GM10847 (cell line): ENCODE results near the gene EDRF1.

Experiments used
- POLR2A ChIP-seq: IDR thresholded peaks from 2 replicates; pipeline ENCODE4 v1.6.1; 2011; ENCODE audit not compliant: insufficient read length; ENCODE audit errors: extremely low read depth

The EDRF1 gene

DNA sequence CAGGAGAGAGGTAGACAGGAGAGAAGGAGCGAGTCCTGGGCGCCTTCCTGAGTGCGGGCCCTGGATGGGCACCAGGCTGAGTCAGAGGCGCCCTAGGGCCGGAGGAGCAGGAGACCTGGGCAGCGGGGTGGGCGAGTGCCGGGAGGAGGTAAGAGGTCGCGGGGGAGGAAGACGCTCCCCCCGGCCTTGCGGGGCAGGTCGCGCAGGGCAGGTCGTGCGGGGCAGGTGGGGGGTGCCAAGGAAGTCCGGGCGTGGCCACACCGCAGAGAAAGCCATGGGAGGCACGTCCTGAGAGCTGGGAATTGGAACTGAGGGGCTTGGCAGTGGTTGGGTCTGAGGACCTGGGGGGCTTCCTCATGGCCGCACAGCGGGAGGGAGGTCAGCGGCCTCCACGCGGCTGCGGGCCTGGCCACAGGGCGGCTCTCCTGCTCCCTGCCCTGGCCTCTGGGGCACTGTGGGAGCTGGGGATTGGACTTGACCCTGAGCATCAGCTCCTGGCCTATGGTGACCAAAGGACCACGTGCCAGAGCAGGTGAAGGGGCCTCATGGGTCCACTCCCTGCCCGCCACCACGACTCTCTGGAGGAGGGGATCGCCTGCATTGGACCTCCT, 55.2 kb downstream of the EDRF1 start:
- no peak for TF ChIP-seq POLR2A

DNA sequence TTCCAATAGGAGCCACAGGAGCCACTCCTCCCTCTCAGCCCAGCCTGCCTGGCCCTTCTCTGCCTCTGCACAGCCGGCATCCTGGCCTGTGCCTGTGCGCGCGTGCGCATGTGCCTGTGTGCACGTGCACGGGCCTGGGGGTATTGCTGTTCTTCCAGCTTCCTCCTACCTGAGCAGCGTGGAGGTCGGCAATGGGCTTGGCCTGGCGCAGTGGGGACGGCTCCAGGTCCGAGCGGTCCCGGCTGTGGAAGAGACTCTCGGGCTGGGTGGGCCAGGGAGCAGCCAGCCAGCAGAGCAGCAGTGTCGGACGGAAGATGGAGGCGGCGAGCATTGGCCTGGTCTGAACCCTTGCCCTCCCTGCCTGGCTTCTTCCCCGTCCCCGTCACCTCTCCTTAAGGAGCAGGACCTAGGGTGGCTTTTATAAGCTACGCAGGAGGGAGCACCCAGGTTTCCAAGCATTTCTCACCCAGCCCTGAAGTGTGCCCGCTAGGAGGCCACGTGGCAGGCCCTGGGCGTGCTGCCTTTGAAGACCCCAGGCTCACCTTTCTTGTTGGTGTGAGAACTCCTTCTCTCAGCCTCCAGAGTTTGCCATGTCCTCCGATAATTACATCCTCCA, 56.1 kb downstream of the EDRF1 start, which contains the start of gene MMP21:
Gene MMP21 (minus strand): TSS at position 331 of the 616 bp plus-strand sequence. CDS start 0 bp downstream, at position 331.
- no peak for TF ChIP-seq POLR2A

DNA sequence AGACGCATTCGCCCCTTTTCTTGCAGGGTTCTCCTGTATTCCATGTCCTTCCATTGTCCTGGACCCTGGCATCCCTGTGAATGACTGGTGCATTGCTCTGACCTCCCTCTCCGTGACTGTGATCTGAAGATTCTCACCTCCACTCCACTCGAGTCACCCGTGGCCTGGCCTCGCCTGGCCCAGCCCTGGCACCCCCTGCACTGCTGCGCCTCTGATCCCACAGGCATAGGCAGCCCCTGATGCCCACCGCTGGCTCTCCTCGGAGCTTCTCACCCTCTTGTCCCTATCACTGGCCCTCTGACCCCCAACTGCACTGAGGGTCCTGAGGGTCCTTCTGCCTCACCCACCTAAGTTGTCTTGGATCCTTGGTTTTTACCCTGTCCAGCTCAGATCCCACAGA, 58.3 kb downstream of the EDRF1 start:
- no peak for TF ChIP-seq POLR2A

DNA sequence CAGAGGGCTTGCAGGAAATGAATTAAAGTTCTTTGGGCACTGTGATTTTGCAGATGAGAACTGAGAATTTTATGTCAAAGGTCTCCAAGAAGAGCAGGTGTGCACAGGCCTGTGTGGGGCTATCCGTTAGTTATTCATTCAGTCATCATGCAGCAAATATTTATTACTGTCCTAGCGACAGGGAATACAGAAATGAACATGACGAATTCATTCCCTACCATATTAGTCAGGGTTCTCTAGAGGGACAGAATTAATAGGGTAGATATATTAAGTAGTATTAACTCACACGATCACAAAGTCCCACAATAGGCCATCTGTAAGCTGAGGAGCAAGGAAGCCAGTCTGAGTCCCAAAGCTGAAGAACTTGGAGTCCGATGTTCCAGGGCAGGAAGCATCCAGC, 59.0 kb downstream of the EDRF1 start:
- no peak for TF ChIP-seq POLR2A

DNA sequence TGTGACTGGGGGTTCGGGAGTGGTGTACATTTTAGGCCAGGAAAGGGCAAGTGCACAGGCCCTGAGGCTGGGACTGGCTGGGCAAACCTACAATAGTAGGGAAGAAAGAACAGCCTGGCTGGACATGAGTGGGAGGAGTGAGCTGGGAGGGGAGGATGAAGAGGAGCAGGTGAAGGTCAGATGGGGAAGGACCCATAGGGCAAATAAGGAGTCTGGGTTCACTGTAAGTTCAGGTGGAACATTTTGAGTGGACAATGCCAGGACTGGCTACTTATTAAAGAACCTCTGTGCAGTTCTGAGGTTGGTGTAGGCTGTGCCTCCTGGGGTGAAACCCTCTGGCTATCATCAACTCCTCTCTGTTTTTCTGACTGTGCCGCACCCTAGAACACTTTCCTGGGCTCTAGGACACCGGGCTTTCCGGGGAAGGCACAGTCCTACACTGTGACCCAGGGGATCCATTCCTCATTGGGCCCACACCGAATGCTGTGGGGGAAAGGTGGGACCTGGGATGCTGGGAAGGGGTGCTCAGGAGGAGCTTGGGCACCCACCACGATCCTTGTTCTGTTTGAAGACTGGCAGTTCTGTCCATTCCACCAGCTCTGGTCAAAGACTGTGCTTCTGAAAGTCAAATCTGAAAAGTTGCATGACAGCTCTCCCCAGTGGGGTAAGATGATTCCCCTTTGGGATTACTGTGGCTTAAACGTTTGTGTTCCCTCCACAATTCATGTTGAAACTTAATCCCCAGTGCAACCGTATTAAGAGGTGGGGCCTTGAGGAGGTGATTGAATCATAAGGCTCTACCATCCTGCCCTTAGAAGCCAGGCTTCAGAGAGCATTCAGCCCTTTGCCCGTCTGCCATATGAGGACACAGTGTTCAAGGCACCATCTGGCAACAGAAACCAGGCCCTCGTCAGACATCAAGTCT, 60.2 kb downstream of the EDRF1 start:
- TF ChIP-seq POLR2A, result no peak

DNA sequence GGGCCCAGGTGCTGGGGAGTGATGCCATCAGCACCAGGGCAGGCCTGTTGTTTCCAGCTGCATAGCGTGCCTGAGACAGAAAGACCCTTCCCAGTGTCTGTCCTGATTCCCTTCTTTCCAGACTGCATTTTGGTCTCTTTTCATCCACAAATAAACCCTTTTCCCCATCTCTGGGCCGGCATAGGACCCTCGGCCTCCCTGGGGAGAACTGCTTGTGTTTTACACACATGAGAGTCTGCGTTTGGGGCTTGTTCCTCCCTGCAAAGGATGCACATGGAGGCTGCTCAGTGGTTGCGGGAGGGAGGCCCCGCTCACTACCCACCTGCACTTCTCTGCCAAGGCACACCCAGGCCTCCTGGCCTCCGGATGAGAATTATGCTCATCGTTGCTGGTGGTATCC, 61.9 kb downstream of the EDRF1 start:
- TF ChIP-seq POLR2A, result no peak

DNA sequence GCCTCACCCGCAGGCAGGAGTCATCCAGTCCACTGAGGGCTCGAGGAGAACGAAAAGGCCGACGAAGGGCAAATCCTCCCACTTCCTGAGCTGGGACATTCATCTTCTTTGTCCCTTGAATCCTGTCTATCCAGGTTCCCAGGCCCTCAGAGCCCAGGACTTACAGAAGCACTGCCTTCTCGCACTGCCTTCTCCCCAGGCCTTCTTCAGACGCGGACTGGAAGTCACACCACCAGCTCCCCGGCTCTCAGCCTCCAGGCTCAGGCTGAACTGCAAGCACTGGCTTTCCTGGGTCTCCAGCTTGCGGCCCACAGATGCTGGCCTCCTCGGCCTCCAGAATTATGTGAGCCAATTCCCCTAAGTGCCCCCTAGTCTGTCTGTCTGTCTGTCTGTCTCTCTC, 62.5 kb downstream of the EDRF1 start:
- TF ChIP-seq POLR2A, result no peak

DNA sequence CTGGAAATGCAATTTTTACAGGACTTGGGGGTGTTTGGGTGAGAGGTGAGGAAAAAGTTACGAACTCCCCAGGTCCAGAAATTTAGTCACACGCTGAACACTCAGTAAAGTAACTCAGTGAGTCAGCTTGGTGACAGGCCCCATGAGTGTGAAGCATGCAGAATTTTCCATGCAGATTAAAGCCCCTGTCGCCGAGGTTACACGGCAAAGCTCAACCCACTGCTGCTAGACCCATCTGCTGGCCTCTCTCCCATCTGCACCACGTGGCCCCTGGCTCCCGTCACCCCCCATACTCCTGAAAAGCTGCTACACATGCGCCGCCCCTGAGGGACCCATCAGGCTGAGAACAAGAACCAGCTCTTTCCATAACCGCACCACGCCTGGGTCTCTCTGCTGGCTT, 63.1 kb downstream of the EDRF1 start:
- TF ChIP-seq POLR2A, result no peak

DNA sequence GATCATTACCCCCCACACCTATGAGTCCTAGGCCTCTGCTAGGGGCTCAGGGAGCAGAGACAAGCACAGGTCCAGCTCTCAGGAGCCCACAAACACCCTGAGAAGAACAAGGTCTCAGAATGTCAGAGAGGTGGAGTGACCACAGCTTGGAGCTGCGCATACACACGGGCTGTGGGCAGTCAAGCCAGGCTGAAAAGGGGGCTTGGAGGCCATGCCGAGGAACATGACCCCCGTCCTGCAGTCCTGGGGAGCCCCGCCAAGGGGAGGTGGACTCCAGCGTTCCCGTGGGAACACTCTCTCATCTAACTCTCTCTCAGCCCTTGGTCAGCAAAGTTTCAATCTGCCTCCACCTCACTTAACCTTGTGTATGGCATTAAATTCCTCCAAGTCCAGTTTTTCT, 63.9 kb downstream of the EDRF1 start:
- TF ChIP-seq POLR2A, result no peak

DNA sequence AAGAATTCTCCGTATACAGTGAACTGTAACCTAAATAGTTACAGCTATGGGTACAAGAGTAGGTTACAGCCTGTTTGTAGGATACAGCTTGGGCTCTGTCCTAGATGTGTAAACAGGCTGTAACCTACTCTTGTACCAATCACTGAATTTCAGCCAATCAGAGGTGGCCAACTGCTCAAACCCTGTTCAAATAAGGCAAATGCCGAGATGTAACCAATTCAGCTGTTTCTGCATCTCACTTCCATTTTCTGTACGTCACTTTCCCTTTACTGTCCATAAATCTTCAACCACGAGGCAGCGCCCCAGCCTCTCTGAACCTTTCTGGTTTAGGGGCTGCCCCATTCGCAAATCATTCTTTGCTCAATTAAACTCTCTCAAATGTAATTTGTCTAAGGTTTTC, 64.4 kb downstream of the EDRF1 start:
- no peak for TF ChIP-seq POLR2A

DNA sequence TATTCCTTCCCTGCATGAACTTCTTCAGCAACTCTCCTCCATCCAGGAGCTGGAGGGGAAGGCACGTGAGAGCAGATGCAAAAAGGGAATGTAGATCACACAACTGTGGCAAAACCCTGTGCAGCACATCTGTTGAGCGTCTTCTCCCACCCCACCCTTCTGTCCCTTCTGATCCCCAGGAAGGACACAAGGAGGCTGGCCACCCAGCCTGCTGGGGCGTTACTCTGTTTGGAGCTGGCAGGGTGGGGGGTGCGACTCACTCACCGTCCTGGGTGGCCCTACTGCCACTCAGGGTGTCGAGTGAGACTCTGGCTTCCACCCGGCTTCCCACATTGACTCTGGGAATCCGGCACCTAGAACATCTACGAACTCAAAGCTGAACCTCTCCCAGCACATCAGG, 66.3 kb downstream of the EDRF1 start:
- no peak for TF ChIP-seq POLR2A

DNA sequence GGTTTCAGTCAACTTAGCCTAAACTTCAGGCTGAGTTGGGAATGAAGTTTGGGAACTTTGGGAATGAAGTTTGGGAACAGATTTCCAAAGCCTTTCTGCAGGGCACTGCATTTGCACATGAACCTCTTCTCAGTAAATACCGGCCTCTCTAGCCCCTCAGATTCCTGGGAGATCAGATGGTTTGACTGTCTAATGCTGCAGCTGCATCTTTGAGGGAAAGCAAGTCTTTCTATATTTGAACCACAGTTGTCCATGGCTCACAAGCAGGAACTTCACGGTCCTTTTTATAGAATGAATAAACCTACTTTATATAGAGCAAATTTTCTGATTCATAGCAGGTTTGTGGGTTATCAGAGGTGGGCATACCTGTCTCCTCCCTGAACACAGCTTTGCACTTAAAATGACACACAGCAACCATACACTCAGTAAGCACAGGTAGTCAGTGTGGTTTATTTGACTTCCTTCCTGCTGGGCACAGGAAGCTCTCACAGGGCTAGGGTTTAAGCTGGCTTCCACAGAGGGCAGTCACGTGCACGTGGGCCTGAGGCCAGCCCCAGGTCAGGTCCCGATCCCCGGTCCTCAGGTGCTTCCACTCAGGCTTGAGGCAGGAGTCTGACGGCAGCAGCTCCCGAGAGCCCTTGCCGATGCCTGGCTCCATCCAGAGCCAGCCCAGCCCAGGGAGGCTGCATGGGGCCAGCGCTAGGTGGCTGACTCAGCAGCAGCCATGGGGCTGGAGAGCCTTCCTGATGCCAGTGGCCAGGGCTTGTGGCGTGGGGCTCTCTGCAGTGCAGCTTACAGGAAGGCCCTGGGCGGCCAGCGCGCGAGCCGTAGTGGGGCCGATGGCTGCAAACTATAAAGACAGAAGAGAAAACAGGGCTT, 68.9 kb downstream of the EDRF1 start:
- no peak for TF ChIP-seq POLR2A

DNA sequence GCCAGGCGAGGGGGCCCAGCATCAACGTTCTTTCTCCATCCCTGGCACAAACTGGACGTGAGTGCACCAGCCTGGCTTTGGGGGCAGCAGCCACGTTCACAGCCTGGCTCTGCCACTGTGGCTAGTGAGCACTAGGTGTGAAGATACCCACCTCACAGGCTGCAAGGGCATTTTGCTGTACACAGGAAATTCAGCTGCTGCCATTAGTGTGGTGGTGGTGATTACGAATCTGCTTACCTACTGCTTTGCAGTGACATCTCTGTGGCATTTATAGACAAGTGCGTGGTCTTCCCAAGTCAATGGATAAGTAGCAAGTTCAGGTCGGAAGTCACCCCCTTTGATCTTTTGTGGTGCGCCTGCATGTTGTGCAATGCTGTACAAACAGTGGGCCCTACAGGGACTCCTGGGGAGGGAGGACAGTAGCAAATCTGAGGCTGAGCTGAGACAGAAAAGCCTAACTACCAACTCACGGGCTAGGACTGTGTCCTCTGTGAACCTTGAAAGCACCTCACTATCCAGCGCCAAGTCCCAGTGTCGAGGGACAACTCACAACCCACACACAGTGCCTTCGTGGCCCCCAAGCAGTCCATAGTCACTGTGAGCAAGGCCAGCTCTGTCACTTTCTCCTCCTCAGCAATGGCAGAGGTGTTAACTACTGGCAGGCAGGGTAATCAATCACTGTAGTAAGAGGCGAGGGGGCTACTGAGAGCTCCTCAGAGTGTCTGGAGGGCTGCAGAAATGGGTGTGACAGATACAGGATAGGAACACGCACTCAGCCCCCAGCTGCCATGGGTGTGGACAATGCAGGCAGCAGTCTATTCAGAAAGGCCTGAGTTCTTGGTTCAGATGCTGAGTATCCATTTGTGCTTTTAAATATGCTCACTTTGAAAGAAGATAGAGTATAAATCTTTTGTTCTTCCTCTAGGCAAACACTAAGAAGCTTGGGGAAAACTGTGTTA, 73.1 kb downstream of the EDRF1 start:
- TF ChIP-seq POLR2A, result no peak

DNA sequence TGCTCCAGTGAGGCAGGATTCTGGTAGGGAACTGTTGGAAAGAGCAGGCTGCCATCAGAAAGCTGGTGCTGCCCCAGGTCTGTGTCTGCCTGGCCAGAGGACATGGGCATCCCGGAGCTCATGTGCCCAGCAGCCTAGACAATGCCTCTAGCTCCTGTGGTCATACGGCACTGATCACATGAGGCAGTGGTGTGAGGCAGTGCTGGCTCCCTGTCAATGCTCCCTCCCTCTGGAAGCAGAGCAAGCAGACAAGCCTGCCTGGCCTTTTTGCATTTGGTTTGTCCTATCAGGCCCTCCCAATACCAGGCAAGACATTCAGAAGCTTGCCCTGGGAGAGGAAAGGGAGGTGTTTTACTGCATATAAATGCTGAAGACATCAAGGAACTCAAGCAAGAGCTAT, 75.6 kb downstream of the EDRF1 start:
- TF ChIP-seq POLR2A, result no peak
